Fibroblast of mammary gland (primary cell): ENCODE results near the gene ARHGAP8.

ENCODE experiments used
- DNase-seq: peaks from one replicate; pipeline ENCODE4 v3.0.0-alpha.2; 2010; ENCODE audit warnings: low read depth
- H3K4me3 ChIP-seq: 2 replicates; pipeline ENCODE4 v1.5.1; 2011; ENCODE audit warnings: low read depth, mild to moderate bottlenecking, low read length, moderate library complexity; ENCODE audit not compliant: control insufficient read depth
- CTCF ChIP-seq: conservative IDR thresholded peaks from 2 replicates; pipeline ENCODE4 v1.5.1; 2011; ENCODE audit warnings: low read depth, low read length, inconsistent platforms; ENCODE audit not compliant: control insufficient read depth, insufficient read depth

Gene ARHGAP8

GRCh38 chr22:44754998-44755397, 2.6 kb downstream of the ARHGAP8 start:
- TF ChIP-seq CTCF = no peak
- DNase-seq = no peak

DNA sequence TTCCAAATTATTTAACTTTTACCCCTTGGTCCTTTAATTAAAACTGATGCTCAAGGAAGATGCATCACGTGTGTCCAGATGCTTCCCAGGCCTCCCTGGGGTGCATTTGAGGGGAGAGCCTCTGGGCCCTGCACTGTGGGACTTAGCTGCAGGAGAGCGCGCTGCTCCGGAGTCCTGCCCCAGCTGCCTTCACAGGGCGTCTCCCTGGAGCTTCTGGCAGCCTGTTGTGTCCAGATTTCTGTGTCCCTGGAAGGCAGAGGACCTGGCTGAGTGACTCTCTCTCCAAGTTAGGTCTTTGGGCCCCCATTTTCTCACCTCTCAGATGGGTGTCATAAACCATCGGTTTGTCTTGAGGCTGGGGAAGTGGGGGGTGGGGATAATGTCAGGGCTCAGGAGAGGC, 3.0 kb downstream of the ARHGAP8 start:
- TF ChIP-seq CTCF = no peak
- DNase-seq = no peak
- H3K4me3 ChIP-seq = no peak overlapping the region

More at GRCh38 chr22:44754998-44755397, 2.6 kb downstream of the ARHGAP8 start:
- no peak overlapping the region for H3K4me3 ChIP-seq

- no peak overlapping the region for H3K4me3 ChIP-seq
- TF ChIP-seq CTCF = no peak
- no peak for DNase-seq
Observed at GRCh38 chr22:44755956-44756361, 3.6 kb downstream of the ARHGAP8 start.

DNA sequence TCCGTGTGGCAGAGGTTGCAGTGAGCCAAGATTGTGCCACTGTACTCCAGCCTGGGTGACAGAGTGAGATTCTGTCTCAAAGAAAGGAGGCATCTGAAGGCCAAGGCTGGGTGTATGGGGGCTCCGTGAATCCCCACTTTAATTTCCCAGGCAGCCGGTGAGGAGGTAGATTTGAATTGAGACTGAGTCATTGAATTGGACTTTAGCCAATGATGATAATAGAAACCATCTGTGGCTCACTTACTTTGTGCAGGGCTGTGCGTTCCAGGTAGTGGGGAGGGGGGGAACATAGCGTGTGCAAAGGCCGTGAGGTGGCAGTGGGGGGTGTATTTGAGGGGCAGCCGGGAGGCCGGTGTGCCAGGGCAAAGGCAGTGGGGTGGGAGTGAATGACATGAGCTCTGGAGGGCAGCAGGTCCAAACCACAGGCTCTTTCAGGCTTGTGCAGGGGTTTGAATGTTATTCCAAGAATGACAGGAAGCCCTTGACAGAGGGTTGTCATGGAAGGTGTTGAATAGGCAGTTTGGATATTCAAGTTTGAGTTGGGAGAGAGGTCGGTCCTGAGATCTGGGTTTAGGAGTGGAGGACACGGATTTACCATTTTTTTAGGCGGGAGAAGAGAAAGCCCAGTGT, 6.1 kb downstream of the ARHGAP8 start:
- peak; percentile 62 for DNase-seq

DNA sequence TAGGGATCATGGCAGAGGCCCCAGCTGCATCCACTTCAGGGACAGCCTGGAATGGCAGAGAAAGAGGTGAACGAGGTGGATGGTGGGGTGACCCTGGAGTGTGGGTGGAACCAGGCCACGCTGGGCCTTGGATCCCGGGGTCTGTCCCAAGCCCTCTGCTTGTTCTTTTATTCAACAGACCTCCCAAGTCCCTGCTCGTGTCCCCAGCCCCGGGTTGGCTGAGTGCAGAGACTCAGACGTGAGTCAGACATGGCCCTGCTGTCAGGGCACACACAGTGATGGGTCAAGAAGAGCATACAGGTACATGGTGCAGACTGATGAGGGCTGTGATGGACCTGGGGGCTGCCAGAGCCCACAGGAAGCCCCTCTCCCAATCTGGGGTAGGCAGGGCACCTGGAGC, 6.6 kb downstream of the ARHGAP8 start:
- DNase-seq = no peak
- no peak for TF ChIP-seq CTCF
- no peak overlapping the region for H3K4me3 ChIP-seq

More for the DNA sequence above, 6.1 kb downstream of the ARHGAP8 start:
- no peak overlapping the region for H3K4me3 ChIP-seq
- TF ChIP-seq CTCF = no peak

GRCh38 chr22:44759430-44760310, 7.3 kb downstream of the ARHGAP8 start:
- no peak overlapping the region for H3K4me3 ChIP-seq
- TF ChIP-seq CTCF = no peak
- no peak for DNase-seq
